Neuronal stem cell (in vitro differentiated cells): Measurements from ENCODE around the gene MCTS1.
"Not testable (repeated sequence)": the region's sequence is repeated elsewhere in the genome, so short reads cannot be mapped to it uniquely, and the experiment has no call there.

ENCODE experiments used
- DNase-seq: peaks from one replicate; pipeline ENCODE4 v3.0.0-alpha.2; 2013; ENCODE audit warnings: low spot score
- H2AFZ ChIP-seq: one replicate; pipeline ENCODE4 v1.6.1; 2013; ENCODE audit warnings: mild to moderate bottlenecking, low read length, inconsistent platforms
- H2AK5ac ChIP-seq: 2 replicates; pipeline ENCODE4 v1.6.1; 2013; ENCODE audit warnings: low read depth, mild to moderate bottlenecking, inconsistent platforms, low read length, moderate library complexity, mixed read lengths
- H2BK120ac ChIP-seq: 2 replicates; pipeline ENCODE4 v1.6.1; 2013; ENCODE audit warnings: low read depth, mild to moderate bottlenecking, inconsistent platforms, low read length, moderate library complexity, mixed read lengths
- H2BK12ac ChIP-seq: one replicate; pipeline ENCODE4 v1.6.1; 2013; ENCODE audit warnings: low read length, inconsistent platforms
- H2BK15ac ChIP-seq: 2 replicates; pipeline ENCODE4 v1.6.1; 2013; ENCODE audit warnings: mild to moderate bottlenecking, low read length, inconsistent platforms, mixed read lengths
- H2BK5ac ChIP-seq: one replicate; pipeline ENCODE4 v1.6.1; 2013; ENCODE audit warnings: inconsistent platforms, mild to moderate bottlenecking, low read length, moderate library complexity
- H3K14ac ChIP-seq: one replicate; pipeline ENCODE4 v1.6.1; 2013; ENCODE audit warnings: low read length, inconsistent platforms
- H3K18ac ChIP-seq: 2 replicates; pipeline ENCODE4 v1.6.1; 2013; ENCODE audit warnings: low read length, inconsistent platforms
- H3K23ac ChIP-seq: 2 replicates; pipeline ENCODE4 v1.6.1; 2013; ENCODE audit warnings: low read depth, mild to moderate bottlenecking, mixed read lengths, low read length, inconsistent platforms; ENCODE audit not compliant: poor library complexity
- H3K27ac ChIP-seq: replicated peaks from 3 replicates; pipeline ENCODE4 v1.5.1; 2013; ENCODE audit warnings: low read length, inconsistent platforms
- H3K27me3 ChIP-seq, 3 experiments: 2 replicates each; pipeline ENCODE4 v1.6.1; 2013; ENCODE audit warnings: low read length in 3 of 3, mild to moderate bottlenecking in 2 of 3, inconsistent platforms in 1 of 3, low read depth in 1 of 3, mixed read lengths in 1 of 3, moderate library complexity in 1 of 3; ENCODE audit not compliant: control insufficient read depth in 3 of 3, insufficient read depth in 3 of 3
- H3K36me3 ChIP-seq, 2 donors: replicated peaks in 1 of 2; 2 replicates each; pipeline ENCODE4 v1.6.1; 2013; ENCODE audit warnings: low read length in 2 of 2; ENCODE audit not compliant: control insufficient read depth in 2 of 2, insufficient read depth in 2 of 2
- H3K4ac ChIP-seq: 2 replicates; pipeline ENCODE4 v1.6.1; 2013; ENCODE audit warnings: inconsistent platforms, mild to moderate bottlenecking, low read length, moderate library complexity
- H3K4me1 ChIP-seq, 2 donors: 1 replicate in 1 of 2; 2 replicates in 1 of 2; pipeline ENCODE4 v1.6.1; 2013; ENCODE audit warnings: low read length in 2 of 2, low read depth in 1 of 2; ENCODE audit not compliant: control insufficient read depth in 2 of 2, insufficient read depth in 1 of 2
- H3K4me2 ChIP-seq: one replicate; pipeline ENCODE4 v1.6.1; 2013; ENCODE audit warnings: mild to moderate bottlenecking, low read length, inconsistent platforms; ENCODE audit not compliant: insufficient read depth, poor library complexity, severe bottlenecking
- H3K4me3 ChIP-seq, 2 donors: 2 replicates each; pipeline ENCODE4 v1.5.1; 2013; ENCODE audit warnings: low read length in 2 of 2, mild to moderate bottlenecking in 2 of 2, inconsistent platforms in 1 of 2, moderate library complexity in 1 of 2
- H3K79me1 ChIP-seq: one replicate; pipeline ENCODE4 v1.6.1; 2013; ENCODE audit warnings: low read depth, mild to moderate bottlenecking, inconsistent platforms, low read length, moderate library complexity
- H3K9ac ChIP-seq: one replicate; pipeline ENCODE4 v1.6.1; 2013; ENCODE audit warnings: mild to moderate bottlenecking, low read depth, low read length, inconsistent platforms; ENCODE audit not compliant: poor library complexity
- H3K9me3 ChIP-seq, 2 donors: replicated peaks in 1 of 2; 2 replicates each; pipeline versions ENCODE3 to v1.6.1; 2013; ENCODE audit warnings: low read length in 2 of 2, mild to moderate bottlenecking in 2 of 2, inconsistent platforms in 1 of 2, low read depth in 1 of 2, mixed read lengths in 1 of 2, moderate library complexity in 1 of 2; ENCODE audit not compliant: control insufficient read depth in 2 of 2, insufficient read depth in 1 of 2
- H4K8ac ChIP-seq: one replicate; pipeline ENCODE4 v1.6.1; 2013; ENCODE audit warnings: low read depth, mild to moderate bottlenecking, inconsistent platforms, low read length, moderate library complexity
- H4K91ac ChIP-seq: one replicate; pipeline ENCODE4 v1.6.1; 2013; ENCODE audit warnings: low read length, low read depth, mild to moderate bottlenecking, inconsistent platforms; ENCODE audit not compliant: poor library complexity
- WGBS, 2 donors: extraction: QIAGEN DNeasy Blood & Tissue Kit; methylation state at CpG; one replicate each; pipeline ENCODE4 v1.1.7; 2013; ENCODE audit warnings: missing lambda C conversion rate in 2 of 2, mixed read lengths in 1 of 2; ENCODE audit not compliant: insufficient read length in 2 of 2, insufficient replicate concordance in 1 of 2; ENCODE audit errors: extremely low coverage in 2 of 2; 5-methylcytosine and 5-hydroxymethylcytosine counted together

The MCTS1 gene

DNA sequence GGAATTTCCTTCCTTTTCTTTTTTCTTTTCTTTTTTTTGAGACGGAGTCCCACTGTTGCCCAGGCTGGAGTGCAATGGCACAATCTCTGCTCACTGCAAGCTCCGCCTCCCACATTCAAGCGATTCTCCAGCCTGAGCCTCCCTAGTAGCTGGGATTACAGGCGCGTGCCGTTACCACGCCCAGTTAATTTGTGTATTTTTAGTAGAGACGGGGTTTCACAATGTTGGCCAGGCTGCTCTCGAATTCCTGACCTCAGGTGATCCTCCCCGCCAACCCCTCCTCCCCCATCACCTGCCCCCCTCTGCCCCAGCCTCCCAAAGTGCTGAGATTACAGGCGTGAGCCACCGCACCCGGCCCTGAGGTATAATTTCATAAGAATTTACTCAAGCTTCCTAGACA lies 30.1 kb upstream of the MCTS1 start:
- not testable (repeated sequence) for H3K4me1 ChIP-seq, H3K27ac ChIP-seq, H3K14ac ChIP-seq, H2BK15ac ChIP-seq, H3K9ac ChIP-seq, H3K9me3 ChIP-seq, H3K27me3 ChIP-seq, H3K18ac ChIP-seq, H3K36me3 ChIP-seq, H2AK5ac ChIP-seq, H3K23ac ChIP-seq, H3K4me3 ChIP-seq, H4K8ac ChIP-seq, H2BK120ac ChIP-seq, DNase-seq, H2BK5ac ChIP-seq, H3K79me1 ChIP-seq, H3K4me2 ChIP-seq, H2BK12ac ChIP-seq, H2AFZ ChIP-seq, H4K91ac ChIP-seq, H3K4ac ChIP-seq
- no CpG with 5 or more reads among the region's 13 CpGs for WGBS, 2 donors

DNA sequence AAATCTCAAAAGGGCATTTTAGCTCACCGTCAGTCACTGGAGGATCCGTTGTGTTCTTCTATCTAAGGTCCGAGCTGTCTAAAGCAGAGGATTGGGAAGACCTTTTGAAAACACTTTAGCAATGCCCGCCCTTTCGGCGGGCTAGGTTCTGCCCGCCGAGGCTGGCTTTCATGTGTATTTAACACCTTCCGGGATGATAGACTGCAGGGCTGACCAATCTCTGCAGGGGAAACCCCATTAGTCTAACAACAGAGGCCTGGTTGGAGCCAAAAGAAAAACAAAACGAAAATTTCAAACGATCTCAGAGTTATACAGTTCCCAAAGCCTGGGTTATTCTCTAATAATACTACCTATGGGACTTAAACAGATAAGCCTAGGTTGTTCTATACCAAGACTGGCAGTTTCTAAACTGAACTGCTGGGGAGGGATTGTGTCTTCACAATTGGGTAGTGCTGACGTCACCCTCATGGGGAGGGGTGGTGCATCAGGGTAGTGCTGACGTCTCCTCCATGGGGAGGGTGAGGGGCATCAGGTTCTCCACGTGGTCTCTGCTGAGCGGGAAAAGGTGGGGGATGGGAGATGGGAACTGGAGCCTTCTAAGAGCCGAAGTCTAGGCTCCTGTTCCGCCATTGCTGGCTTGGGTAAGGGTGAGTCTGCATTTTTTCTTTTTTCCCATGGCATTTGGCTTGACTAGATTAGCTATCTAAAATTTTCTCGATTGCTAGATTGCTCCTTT lies 28.4 kb upstream of the MCTS1 start:
- DNase-seq, result no peak
- Histone ChIP-seq H3K9me3 (no peaks in the 10 kb centered on the region), H4K8ac (no peak overlapping the region), H2AK5ac (no peak overlapping the region), H3K23ac (no peak overlapping the region), H3K27me3 (no peaks in the 10 kb centered on the region), H3K4me2 (no peak overlapping the region), H3K18ac (no peak overlapping the region), H3K4ac (no peak overlapping the region), H2BK12ac (no peak overlapping the region), H2AFZ (peak overlapping the region; percentile 29), H2BK15ac (no peak overlapping the region), H2BK5ac (no peak overlapping the region), H3K9ac (no peak overlapping the region), H3K4me3 (no peak overlapping the region), H3K14ac (no peak overlapping the region), H4K91ac (no peak overlapping the region), H3K36me3 (no peaks in the 10 kb centered on the region), H2BK120ac (no peak overlapping the region), H3K27ac (no peak overlapping the region), H3K4me1 (no peaks in the 10 kb centered on the region), H3K79me1 (no peaks in the 10 kb centered on the region)
- no CpG with 5 or more reads among the region's 18 CpGs for WGBS, 2 donors

DNA sequence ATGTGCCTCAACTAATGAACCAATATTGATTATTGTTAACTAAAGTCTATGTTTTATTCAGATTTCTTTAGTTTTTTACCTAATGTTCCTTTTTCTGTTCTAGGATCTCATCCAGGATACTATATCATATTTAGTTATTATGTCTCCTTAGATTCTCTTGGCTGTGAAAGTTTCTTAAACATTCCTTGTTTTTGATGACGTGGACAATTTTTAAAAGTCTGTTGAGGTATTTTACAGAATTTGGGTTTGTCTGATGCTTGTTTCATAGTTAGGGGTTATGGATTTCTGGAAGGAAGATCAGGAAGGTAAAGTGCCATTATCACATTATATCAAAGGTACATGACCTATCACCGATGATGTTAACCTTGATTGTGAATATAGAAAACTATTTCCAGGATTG lies 18.2 kb upstream of the MCTS1 start:
- Histone ChIP-seq H4K91ac (no peak overlapping the region), H2BK5ac (no peak overlapping the region), H2AFZ (no peak overlapping the region), H3K18ac (no peak overlapping the region), H3K23ac (no peak overlapping the region), H3K4me1 (no peaks in the 10 kb centered on the region), H3K9ac (no peak overlapping the region), H3K9me3 (no peaks in the 10 kb centered on the region), H3K27ac (no peak overlapping the region), H3K14ac (no peak overlapping the region), H2AK5ac (no peak overlapping the region), H4K8ac (no peak overlapping the region), H2BK12ac (no peak overlapping the region), H3K4me3 (no peak overlapping the region), H3K4me2 (no peak overlapping the region), H3K27me3 (peaks cover 0 to 3% (median 0%) of the 10 kb centered on the region in 3 experiments), H3K79me1 (no peaks in the 10 kb centered on the region), H2BK120ac (no peak overlapping the region), H3K36me3 (no peaks in the 10 kb centered on the region), H3K4ac (no peak overlapping the region), H2BK15ac (no peak overlapping the region)
- no CpG with 5 or more reads among the region's 2 CpGs for WGBS, 2 donors
- DNase-seq, result no peak

DNA sequence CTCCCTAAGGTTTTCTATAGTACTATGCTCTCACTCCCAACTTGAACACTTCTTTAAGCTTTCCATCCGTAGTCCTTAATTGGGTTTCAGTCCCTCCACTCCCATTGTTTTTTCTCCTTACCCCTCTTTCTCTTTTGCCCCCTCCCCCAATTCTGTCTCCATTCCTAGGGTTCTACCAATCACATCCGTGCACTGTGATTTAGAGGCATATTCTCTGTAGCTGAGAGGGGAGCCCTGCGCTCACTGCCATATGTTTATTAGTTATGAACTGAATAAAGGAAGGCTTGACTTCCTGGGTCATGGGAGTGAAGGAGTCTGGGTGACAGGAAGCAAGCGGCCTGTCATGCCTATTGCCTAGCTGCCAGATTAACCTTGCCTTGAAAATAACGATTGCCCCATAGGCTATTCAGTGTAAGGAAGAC lies 471 bp downstream of the MCTS1 start:
- Histone ChIP-seq H2AFZ (peak overlapping the region; percentile 65), H4K8ac (no peak overlapping the region), H3K79me1 (no peaks in the 10 kb centered on the region), H2BK12ac (no peak overlapping the region), H3K36me3 (peaks cover 0 to 25% of the 10 kb centered on the region in 2 donors), H2AK5ac (no peak overlapping the region), H3K4ac (no peak overlapping the region), H2BK5ac (no peak overlapping the region), H3K18ac (no peak overlapping the region), H3K9ac (peak overlapping the region; percentile 3), H3K9me3 (no peaks in the 10 kb centered on the region), H3K23ac (no peak overlapping the region), H2BK120ac (no peak overlapping the region), H2BK15ac (no peak overlapping the region), H3K27ac (peak overlapping the region; percentile 90), H3K27me3 (no peaks in the 10 kb centered on the region), H3K4me3 (peak overlapping the region; percentile 57 to 91), H3K4me1 (no peaks in the 10 kb centered on the region), H3K14ac (no peak overlapping the region), H3K4me2 (peak overlapping the region; percentile 55), H4K91ac (no peak overlapping the region)
- no peak for DNase-seq
- no CpG with 5 or more reads among the region's 5 CpGs for WGBS, 2 donors
